Keratinocyte (primary cell): ENCODE measurements around the gene TYR. TPM values are rescaled to one million over a fixed set of nuclear protein-coding genes. Genes with fewer than 3 reads are reported as not detected.

ENCODE experiments used
- DNase-seq: peaks from one replicate; pipeline ENCODE4 v3.0.0-alpha.2; 2011; ENCODE audit warnings: low read depth, missing footprints, low spot score
- FAIRE-seq: peaks from 2 replicates; lab custom pipeline; 2011; peaks lifted over from hg19 to GRCh38; lab: Jason Lieb, UNC
- H2AFZ ChIP-seq: 2 replicates; pipeline ENCODE4 v1.6.0; 2012; ENCODE audit warnings: low read length, control low read depth, inconsistent platforms; ENCODE audit not compliant: control insufficient read depth
- H3K27ac ChIP-seq: 2 replicates; pipeline ENCODE4 v1.5.1; 2011; ENCODE audit warnings: low read length; ENCODE audit not compliant: control insufficient read depth, insufficient read depth
- H3K27me3 ChIP-seq: 3 replicates; pipeline ENCODE4 v1.6.0; 2011; ENCODE audit warnings: low read length; ENCODE audit not compliant: control insufficient read depth, insufficient read depth; ENCODE audit errors: extremely low read depth
- H3K36me3 ChIP-seq, 2 experiments: 2 replicates in 1 of 2; 3 replicates in 1 of 2; pipeline ENCODE4 v1.5.1; 2011; ENCODE audit warnings: low read length in 2 of 2, mild to moderate bottlenecking in 1 of 2; ENCODE audit not compliant: control insufficient read depth in 2 of 2, insufficient read depth in 2 of 2; ENCODE audit errors: extremely low read depth in 1 of 2
- H3K4me1 ChIP-seq: 3 replicates; pipeline ENCODE4 v1.5.1; 2011; ENCODE audit warnings: low read length; ENCODE audit not compliant: control insufficient read depth, insufficient read depth; ENCODE audit errors: extremely low read depth
- H3K4me2 ChIP-seq: 3 replicates; pipeline ENCODE4 v1.6.0; 2011; ENCODE audit warnings: low read depth, low read length; ENCODE audit not compliant: control insufficient read depth, insufficient read depth; ENCODE audit errors: extremely low read depth
- H3K4me3 ChIP-seq, 3 experiments: fragments of 200-600 bp in 1 of 3; sonication (generic) in 1 of 3; 2 replicates in 2 of 3; 3 replicates in 1 of 3; pipeline ENCODE4 v1.5.1; 2011 to 2016; ENCODE audit warnings: low read length in 3 of 3, mild to moderate bottlenecking in 3 of 3, control low read depth in 2 of 3, inconsistent platforms in 1 of 3, low read depth in 1 of 3, mixed read lengths in 1 of 3, mixed run types in 1 of 3, moderate library complexity in 1 of 3; ENCODE audit not compliant: control insufficient read depth in 2 of 3, insufficient read depth in 2 of 3; ENCODE audit errors: extremely low read depth in 1 of 3
- H3K79me2 ChIP-seq: 2 replicates; pipeline ENCODE4 v1.6.0; 2012; ENCODE audit warnings: low read length; ENCODE audit not compliant: control insufficient read depth, insufficient read depth
- H3K9ac ChIP-seq: 3 replicates; pipeline ENCODE4 v1.6.0; 2011; ENCODE audit warnings: low read length; ENCODE audit not compliant: control insufficient read depth, insufficient read depth; ENCODE audit errors: extremely low read depth
- H3K9me1 ChIP-seq: 3 replicates; pipeline ENCODE4 v1.6.0; 2011; ENCODE audit warnings: low read length; ENCODE audit not compliant: control insufficient read depth, insufficient read depth; ENCODE audit errors: extremely low read depth
- H3K9me3 ChIP-seq: 2 replicates; pipeline ENCODE4 v1.5.1; 2012; ENCODE audit warnings: low read depth, low read length; ENCODE audit not compliant: control insufficient read depth
- H4K20me1 ChIP-seq: 3 replicates; pipeline ENCODE4 v1.6.0; 2011; ENCODE audit warnings: low read length; ENCODE audit not compliant: control insufficient read depth, insufficient read depth; ENCODE audit errors: extremely low read depth
- CTCF ChIP-seq, 3 experiments: IDR thresholded peaks in 1 of 3; conservative IDR thresholded peaks in 1 of 3; optimal IDR thresholded peaks in 1 of 3; 2 replicates in 2 of 3; 3 replicates in 1 of 3; pipeline versions ENCODE3 to v1.5.1; 2011; ENCODE audit warnings: low read length in 3 of 3, mild to moderate bottlenecking in 3 of 3, moderate library complexity in 2 of 3, control low read depth in 1 of 3, inconsistent platforms in 1 of 3; ENCODE audit not compliant: insufficient read depth in 2 of 3; ENCODE audit errors: extremely low read depth in 1 of 3
- EZH2 ChIP-seq: IDR thresholded peaks from one replicate; pipeline ENCODE4 v1.6.1; 2012; ENCODE audit warnings: inconsistent platforms, mild to moderate bottlenecking, low read length, moderate library complexity
- dilution Hi-C: fragments of 300-500 bp; cut with MboI; formaldehyde crosslinking; loops from one replicate; pipeline ENCODE4 v1.7.0; 2020; ENCODE audit warnings: low sequenced_read_pairs; ENCODE audit not compliant: extremely low pct_ligation_motif_present
- polyA plus RNA-seq, 5 experiments: library from polyadenylated mRNA; depleted of rRNA in 3 of 5; stranded (reverse) in 3 of 5; stranded (forward) in 1 of 5; unstranded in 1 of 5; fragments of >200 nt; gene quantifications; 1 replicate in 1 of 5; 2 replicates in 3 of 5; 3 replicates in 1 of 5; pipeline versions ENCODE4 v1.2.1 to v1.2.3, GENCODE V29; 2011 to 2012; ENCODE audit warnings: missing spikeins in 2 of 5, low read depth in 1 of 5, low replicate concordance in 1 of 5

The TYR gene
- polyA plus RNA-seq, 1 donor (not counting 4 experiments of a cell fraction or from before 2014, with no cell fraction given): 0.03 TPM

GRCh38 chr11:89147229-89147628 is 30.4 kb upstream of the TYR start:
- Histone ChIP-seq H3K27ac (no peak overlapping the region), H3K4me1 (no peaks in the 10 kb centered on the region), H3K9me1 (no peaks in the 10 kb centered on the region), H3K79me2 (no peaks in the 10 kb centered on the region), H3K27me3 (no peaks in the 10 kb centered on the region), H4K20me1 (no peaks in the 10 kb centered on the region), H3K9me3 (no peaks in the 10 kb centered on the region), H2AFZ (no peak overlapping the region), H3K4me2 (no peak overlapping the region), H3K36me3 (no peaks in the 10 kb centered on the region), H3K4me3 (no peak overlapping the region), H3K9ac (no peak overlapping the region)
- dilution Hi-C loops: no loop called here
- no peak for TF ChIP-seq CTCF (optimal IDR thresholded peaks at IDR 0.05 in 1 of 3, IDR thresholded peaks at IDR 0.05 in 1 of 3, conservative IDR thresholded peaks at IDR 0.05 in 1 of 3; ENCODE audit: extremely low read depth in 1 of 3, insufficient read depth in 2 of 3, low read length in 3 of 3)
- TF ChIP-seq EZH2: no peak
- DNase-seq: no peak
- FAIRE-seq: no peak

GRCh38 chr11:89159974-89160373 is 17.7 kb upstream of the TYR start:
- no peaks in the 10 kb centered on the region for H3K79me2 ChIP-seq
- H2AFZ ChIP-seq: no peak overlapping the region
- no peaks in the 10 kb centered on the region for H3K9me3 ChIP-seq
- H3K4me3 ChIP-seq: no peak overlapping the region
- no peaks in the 10 kb centered on the region for H3K36me3 ChIP-seq
- FAIRE-seq (no peak), DNase-seq (no peak)
- no peak overlapping the region for H3K9ac ChIP-seq
- H3K9me1 ChIP-seq: no peaks in the 10 kb centered on the region
- H3K4me1 ChIP-seq: no peaks in the 10 kb centered on the region
- no peak overlapping the region for H3K27ac ChIP-seq
- dilution Hi-C loops: no loop called here
- TF ChIP-seq EZH2 (no peak), CTCF (optimal IDR thresholded peaks at IDR 0.05 in 1 of 3, IDR thresholded peaks at IDR 0.05 in 1 of 3, conservative IDR thresholded peaks at IDR 0.05 in 1 of 3; ENCODE audit: extremely low read depth in 1 of 3, insufficient read depth in 2 of 3, low read length in 3 of 3) (no peak)
- H3K4me2 ChIP-seq: no peak overlapping the region
- H3K27me3 ChIP-seq: no peaks in the 10 kb centered on the region
- H4K20me1 ChIP-seq: no peaks in the 10 kb centered on the region
